GM12872 (cell line): ENCODE results near the gene DCX.

ENCODE experiments used
- CTCF ChIP-seq: IDR thresholded peaks from 3 replicates; pipeline ENCODE4 v1.5.1; 2011; ENCODE audit warnings: low read depth, mild to moderate bottlenecking, low read length, moderate library complexity; ENCODE audit not compliant: insufficient read depth

Gene DCX

GRCh38 chrX:111282139-111282538 lies 129.9 kb downstream of the DCX start:
- no peak for TF ChIP-seq CTCF

GRCh38 chrX:111270339-111270738 lies 141.7 kb downstream of the DCX start, which contains the start of gene CAPN6:
Gene CAPN6, minus strand, starts transcription at chrX:111270483. Its CDS starts 6,547 bp downstream, at chrX:111263936.
- TF ChIP-seq CTCF = no peak

- no peak for TF ChIP-seq CTCF
Observed at GRCh38 chrX:111268506-111268905, 143.5 kb downstream of the DCX start.

- no peak for TF ChIP-seq CTCF
Observed at GRCh38 chrX:111265486-111265885, 146.5 kb downstream of the DCX start.

GRCh38 chrX:111264385-111264784 lies 147.6 kb downstream of the DCX start:
- no peak for TF ChIP-seq CTCF

GRCh38 chrX:111262086-111262485 lies 149.9 kb downstream of the DCX start:
- TF ChIP-seq CTCF = no peak

GRCh38 chrX:111260451-111260850 lies 151.5 kb downstream of the DCX start:
- TF ChIP-seq CTCF = no peak

GRCh38 chrX:111259559-111259958 lies 152.4 kb downstream of the DCX start:
- no peak for TF ChIP-seq CTCF
